Body of pancreas (tissue), 4 donors: ENCODE measurements around the gene DEFB125. TPM values are rescaled to one million over a fixed set of nuclear protein-coding genes. Genes with fewer than 3 reads are reported as not detected.
"Not testable (repeated sequence)": the region's sequence is repeated elsewhere in the genome, so short reads cannot be mapped to it uniquely, and the experiment has no call there.

Source experiments
- ATAC-seq: fragments of 150-250 bp; one replicate; pipeline ENCODE4 v1.9.1; 2016
- DNase-seq, 4 donors: peaks; one replicate each; pipeline ENCODE4 v3.0.0-alpha.2; 2019
- H3K27ac ChIP-seq, 4 donors: fragments of 200-600 bp; sonication (generic); 1 replicate in 3 of 4; 2 replicates in 1 of 4; pipeline versions ENCODE4 v1.5.1 to v1.6.1; 2016 to 2019; ENCODE audit warnings: mild to moderate bottlenecking in 1 of 4, mixed read lengths in 1 of 4, moderate library complexity in 1 of 4
- H3K27me3 ChIP-seq, 2 donors: fragments of 200-600 bp; sonication (generic); one replicate each; pipeline ENCODE4 v1.6.0; 2016; ENCODE audit warnings: mild to moderate bottlenecking in 1 of 2
- H3K36me3 ChIP-seq, 2 donors: fragments of 200-600 bp; sonication (generic); replicated peaks in 1 of 2; 2 replicates each; pipeline ENCODE4 v1.5.1; 2016; ENCODE audit warnings: low read depth in 2 of 2; ENCODE audit not compliant: insufficient read depth in 1 of 2
- H3K4me1 ChIP-seq: fragments of 200-600 bp; sonication (generic); one replicate; pipeline ENCODE4 v1.6.0; 2016
- H3K4me3 ChIP-seq, 2 donors: fragments of 200-600 bp; sonication (generic); 1 replicate in 1 of 2; 2 replicates in 1 of 2; pipeline ENCODE4 v1.5.1; 2016 to 2019
- H3K9me3 ChIP-seq, 3 donors: fragments of 200-600 bp; sonication (generic); 1 replicate in 2 of 3; 2 replicates in 1 of 3; pipeline ENCODE4 v1.5.1; 2016
- POLR2A ChIP-seq, 3 donors: fragments of 450-650 bp; IDR thresholded peaks; one replicate each; pipeline ENCODE4 v1.6.1; 2016; ENCODE audit warnings: antibody characterized with exemption in 3 of 3, mild to moderate bottlenecking in 2 of 3
- WGBS, 2 donors: methylation state at CpG; one replicate each; pipeline ENCODE4 v1.1.5; 2017; 5-methylcytosine and 5-hydroxymethylcytosine counted together
- intact Hi-C: fragments of 100-400 bp; cut with DNase I; formaldehyde crosslinking; loops from one replicate; pipeline ENCODE4 v1.15.1; 2023
- total RNA-seq, 2 donors: library from RNA; depleted of rRNA; stranded (reverse); fragments of >200 nt; gene quantifications; one replicate each; pipeline ENCODE4 v1.1.0, GENCODE V29; 2016
- TF ChIP-seq, protein P1 (sequence below), 7 experiments: fragments of 450-650 bp in 4 of 7; fragments of 200-600 bp in 3 of 7; sonication (generic) in 3 of 7; IDR thresholded peaks; one replicate each; pipeline ENCODE4 v1.5.1; 2016 to 2019; ENCODE audit warnings: antibody characterized with exemption in 7 of 7

Gene DEFB125
- total RNA-seq, 2 donors from 2014 or later: not detected

DNA sequence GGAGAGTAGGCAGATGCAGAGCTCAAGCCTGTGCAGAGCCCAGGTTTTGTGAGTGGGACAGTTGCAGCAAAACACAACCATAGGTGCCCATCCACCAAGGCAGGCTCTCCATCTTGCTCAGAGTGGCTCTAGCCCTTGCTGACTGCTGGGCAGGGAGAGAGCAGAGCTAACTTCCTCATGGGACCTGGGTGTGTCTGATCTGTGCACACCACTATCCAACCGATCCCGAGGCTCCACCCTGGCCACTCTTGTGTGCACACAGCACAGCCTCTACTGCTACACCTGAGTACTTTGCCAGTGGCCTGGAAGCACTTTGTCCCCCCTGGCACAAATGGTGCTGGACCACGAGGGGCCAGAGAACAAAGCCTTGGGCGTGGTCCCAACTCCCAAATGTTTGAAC, 7.9 kb upstream of the DEFB125 start:
- no peak for ATAC-seq
- Histone ChIP-seq H3K27ac (no peak overlapping the region), H3K4me3 (no peak overlapping the region), H3K36me3 (no peaks in the 10 kb centered on the region), H3K27me3 (no peaks in the 10 kb centered on the region), H3K4me1 (no peaks in the 10 kb centered on the region), H3K9me3 (no peaks in the 10 kb centered on the region)
- 31 to 49% methylated on average over 2 to 4 of the region's 4 CpGs for WGBS, 2 donors
- DNase-seq: no peak
- intact Hi-C loops: no loop called here
- TF ChIP-seq POLR2A (IDR thresholded peaks at IDR 0.05): no peak
- TF ChIP-seq, protein P1, sequence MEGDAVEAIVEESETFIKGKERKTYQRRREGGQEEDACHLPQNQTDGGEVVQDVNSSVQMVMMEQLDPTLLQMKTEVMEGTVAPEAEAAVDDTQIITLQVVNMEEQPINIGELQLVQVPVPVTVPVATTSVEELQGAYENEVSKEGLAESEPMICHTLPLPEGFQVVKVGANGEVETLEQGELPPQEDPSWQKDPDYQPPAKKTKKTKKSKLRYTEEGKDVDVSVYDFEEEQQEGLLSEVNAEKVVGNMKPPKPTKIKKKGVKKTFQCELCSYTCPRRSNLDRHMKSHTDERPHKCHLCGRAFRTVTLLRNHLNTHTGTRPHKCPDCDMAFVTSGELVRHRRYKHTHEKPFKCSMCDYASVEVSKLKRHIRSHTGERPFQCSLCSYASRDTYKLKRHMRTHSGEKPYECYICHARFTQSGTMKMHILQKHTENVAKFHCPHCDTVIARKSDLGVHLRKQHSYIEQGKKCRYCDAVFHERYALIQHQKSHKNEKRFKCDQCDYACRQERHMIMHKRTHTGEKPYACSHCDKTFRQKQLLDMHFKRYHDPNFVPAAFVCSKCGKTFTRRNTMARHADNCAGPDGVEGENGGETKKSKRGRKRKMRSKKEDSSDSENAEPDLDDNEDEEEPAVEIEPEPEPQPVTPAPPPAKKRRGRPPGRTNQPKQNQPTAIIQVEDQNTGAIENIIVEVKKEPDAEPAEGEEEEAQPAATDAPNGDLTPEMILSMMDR (IDR thresholded peaks at IDR 0.05): no peak

DNA sequence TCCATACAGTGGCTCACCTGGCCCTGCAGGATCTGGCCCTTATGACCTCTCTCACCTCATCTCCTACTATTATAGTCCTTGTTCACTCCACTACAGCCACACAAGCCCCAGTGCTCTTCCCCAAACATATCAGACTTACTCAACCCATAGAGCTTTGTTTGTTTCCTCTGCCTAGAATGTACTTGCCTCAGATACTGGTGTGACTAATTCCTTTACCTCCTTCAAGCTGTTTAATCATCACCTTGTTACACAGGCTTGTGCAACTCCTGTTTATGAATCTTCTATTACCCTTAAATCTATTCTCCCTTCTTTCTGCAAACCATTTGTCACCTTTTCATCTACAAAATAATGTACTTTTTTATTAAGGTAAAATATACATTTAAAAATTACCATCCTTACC, 3.2 kb downstream of the DEFB125 start:
- DNase-seq (no peak), ATAC-seq (no peak)
- no peak for TF ChIP-seq POLR2A (IDR thresholded peaks at IDR 0.05)
- TF ChIP-seq, protein P1 (IDR thresholded peaks at IDR 0.05): no peak
- Histone ChIP-seq H3K4me3 (no peak overlapping the region), H3K36me3 (no peaks in the 10 kb centered on the region), H3K27me3 (no peaks in the 10 kb centered on the region), H3K4me1 (no peaks in the 10 kb centered on the region), H3K27ac (no peak overlapping the region), H3K9me3 (peaks cover 0 to 12% (median 0%) of the 10 kb centered on the region in 3 donors)
- intact Hi-C loops: no loop called here

DNA sequence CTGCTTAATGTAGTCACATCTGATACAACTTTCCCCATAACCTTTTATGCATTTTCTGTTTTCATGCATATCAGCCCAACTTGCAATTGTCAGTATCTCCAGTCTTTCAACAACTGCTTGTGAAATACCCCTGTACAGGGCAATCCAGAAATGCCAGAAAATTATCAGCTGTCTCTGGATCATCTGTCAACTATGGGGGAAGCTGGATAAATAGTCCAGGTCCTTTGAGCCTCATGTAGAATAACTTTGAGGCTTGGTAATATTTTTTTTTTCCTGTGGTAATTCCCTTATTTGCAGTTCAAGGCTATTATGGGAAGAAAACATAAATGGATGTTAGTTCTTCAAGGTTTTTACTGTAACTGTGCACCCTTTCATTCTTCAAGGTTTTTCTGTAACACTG, 6.2 kb downstream of the DEFB125 start:
- H3K27me3 ChIP-seq: no peaks in the 10 kb centered on the region
- H3K36me3 ChIP-seq: no peaks in the 10 kb centered on the region
- no peak for ATAC-seq
- H3K4me3 ChIP-seq: no peak overlapping the region
- no peak for DNase-seq
- no peak for TF ChIP-seq POLR2A (IDR thresholded peaks at IDR 0.05)
- TF ChIP-seq, protein P1 (IDR thresholded peaks at IDR 0.05): no peak
- H3K9me3 ChIP-seq: peaks cover 0 to 12% (median 0%) of the 10 kb centered on the region in 3 donors
- intact Hi-C loops: no loop called here
- H3K27ac ChIP-seq: no peak overlapping the region
- H3K4me1 ChIP-seq: no peaks in the 10 kb centered on the region

DNA sequence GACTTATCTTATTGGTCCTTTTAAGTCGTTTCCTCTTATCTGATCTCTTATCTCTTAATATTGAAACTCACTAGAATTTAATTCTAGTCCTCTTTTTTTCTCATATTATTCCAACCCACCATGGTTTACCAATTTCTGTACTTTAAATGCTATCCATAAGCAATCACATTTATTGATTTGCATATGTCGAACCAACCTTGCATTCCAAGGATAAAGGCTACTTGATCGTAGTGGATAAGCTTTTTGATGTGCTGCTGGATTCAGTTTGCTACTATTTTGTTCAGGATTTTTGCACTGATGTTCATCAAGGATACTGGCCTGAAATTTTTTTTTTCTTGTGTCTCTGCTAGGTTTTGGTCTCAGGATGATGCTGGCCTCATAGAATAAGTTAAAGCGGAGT, 7.7 kb downstream of the DEFB125 start:
- Histone ChIP-seq H3K27me3 (no peaks in the 10 kb centered on the region), H3K4me1 (no peaks in the 10 kb centered on the region), H3K36me3 (no peaks in the 10 kb centered on the region), H3K27ac (no peak overlapping the region), H3K9me3 (peaks cover 0 to 12% (median 0%) of the 10 kb centered on the region in 3 donors), H3K4me3 (no peak overlapping the region)
- no peak for ATAC-seq
- intact Hi-C loops: no loop called here
- 56 to 60% methylated on average over 4 of the region's 4 CpGs for WGBS, 2 donors
- TF ChIP-seq, protein P1 (IDR thresholded peaks at IDR 0.05): no peak
- TF ChIP-seq POLR2A (IDR thresholded peaks at IDR 0.05): no peak
- no peak for DNase-seq

DNA sequence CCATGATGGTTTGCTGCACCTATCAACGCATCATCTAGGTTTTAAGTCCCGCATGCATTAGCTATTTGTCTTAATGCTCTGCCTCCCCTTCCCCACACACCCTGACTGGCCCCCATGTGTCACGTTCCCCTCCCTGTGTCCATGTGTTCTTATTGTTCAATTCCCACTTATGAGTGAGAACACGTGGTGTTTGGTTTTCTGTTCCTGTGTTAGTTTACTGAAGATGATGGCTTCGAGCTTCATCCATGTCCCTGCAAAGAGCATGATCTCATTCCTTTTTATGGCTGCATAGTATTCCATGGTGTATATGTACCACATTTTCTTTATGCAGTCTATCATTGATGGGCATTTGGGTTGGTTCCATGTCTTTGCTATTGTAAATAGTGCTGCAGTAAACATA, 10.2 kb downstream of the DEFB125 start:
- ATAC-seq, H3K27me3 ChIP-seq, H3K4me3 ChIP-seq, H3K36me3 ChIP-seq, H3K27ac ChIP-seq, intact Hi-C loops, DNase-seq, H3K4me1 ChIP-seq: not testable (repeated sequence)
- H3K9me3 ChIP-seq: peaks cover 0 to 12% (median 0%) of the 10 kb centered on the region in 3 donors
- WGBS, 2 donors: 57 to 68% methylated on average over 5 of the region's 5 CpGs
